IMR-90 (cell line): ENCODE results near the gene RNFT2. TPM values are rescaled to one million over a fixed set of nuclear protein-coding genes. Genes with fewer than 3 reads are reported as not detected.

ENCODE experiments used
- ATAC-seq: fragments of 200-7000 bp; cut with Tn5 transposase; 2 replicates; pipeline ENCODE4 v1.9.1; 2020; ENCODE audit warnings: low read depth, mild to moderate bottlenecking, moderate library complexity
- BruUV-seq: library from RNA; stranded (reverse); fragments of 400-500 nt; replicated peaks from 2 replicates; lab custom pipeline; 2021; lab: Mats Ljungman, UMichigan
- CTCF ChIA-PET: fragments of 300-600 bp; formaldehyde crosslinking; extraction: SDS; loops from one replicate; lab custom pipeline; 2021; ENCODE audit warnings: antibody characterized with exemption; lab: Yijun Ruan, JAX
- POLR2A ChIA-PET: fragments of 300-600 bp; sonication (Branson Sonifier 250); formaldehyde crosslinking; loops from one replicate; lab custom pipeline; 2022; ENCODE audit warnings: antibody characterized with exemption; ENCODE audit not compliant: unreplicated experiment; lab: Charles Lee
- DNase-seq: peaks from one replicate; pipeline ENCODE4 v3.0.0; 2013
- H2AFZ ChIP-seq: replicated peaks from 2 replicates; pipeline ENCODE3; 2013; ENCODE audit warnings: low read length, mild to moderate bottlenecking; ENCODE audit not compliant: poor library complexity
- H2AK5ac ChIP-seq: 2 replicates; pipeline ENCODE4 v1.6.1; 2013; ENCODE audit warnings: low read depth, low read length, inconsistent platforms
- H2AK9ac ChIP-seq: replicated peaks from 2 replicates; pipeline ENCODE3; 2013; ENCODE audit warnings: mild to moderate bottlenecking, low read depth, low read length, moderate library complexity; ENCODE audit not compliant: poor library complexity
- H2BK120ac ChIP-seq: 2 replicates; pipeline ENCODE4 v1.6.1; 2013; ENCODE audit warnings: low read depth, low read length, inconsistent platforms
- H2BK15ac ChIP-seq: 3 replicates; pipeline ENCODE4 v1.6.1; 2013; ENCODE audit warnings: low read depth, low read length, inconsistent platforms
- H2BK20ac ChIP-seq: 2 replicates; pipeline ENCODE4 v1.6.1; 2013; ENCODE audit warnings: low read depth, mild to moderate bottlenecking, inconsistent platforms, low read length, moderate library complexity
- H2BK5ac ChIP-seq: 2 replicates; pipeline ENCODE4 v1.6.1; 2013; ENCODE audit warnings: mild to moderate bottlenecking, low read depth, low read length, inconsistent platforms; ENCODE audit not compliant: poor library complexity, severe bottlenecking
- H3K14ac ChIP-seq: replicated peaks from 2 replicates; pipeline ENCODE4 v1.6.1; 2013; ENCODE audit warnings: low read depth, low read length, inconsistent platforms
- H3K18ac ChIP-seq: 2 replicates; pipeline ENCODE4 v1.6.1; 2013; ENCODE audit warnings: low read depth, low read length, control low read depth
- H3K23ac ChIP-seq: 2 replicates; pipeline ENCODE4 v1.6.1; 2013; ENCODE audit warnings: low read depth, low read length, inconsistent platforms
- H3K27ac ChIP-seq: 2 replicates; pipeline ENCODE4 v1.5.1; 2013; ENCODE audit warnings: mild to moderate bottlenecking, control low read depth, low read length; ENCODE audit not compliant: insufficient read depth
- H3K27me3 ChIP-seq: 2 replicates; pipeline ENCODE4 v1.6.1; 2013; ENCODE audit warnings: low read length; ENCODE audit not compliant: control insufficient read depth, insufficient read depth
- H3K36me3 ChIP-seq: 2 replicates; pipeline ENCODE4 v1.6.1; 2013; ENCODE audit warnings: low read length, mixed read lengths; ENCODE audit not compliant: control insufficient read depth, insufficient read depth
- H3K4ac ChIP-seq: 2 replicates; pipeline ENCODE4 v1.6.1; 2013; ENCODE audit warnings: low read depth, low read length, inconsistent platforms
- H3K4me1 ChIP-seq: 2 replicates; pipeline ENCODE4 v1.6.1; 2013; ENCODE audit warnings: low read length, mixed read lengths; ENCODE audit not compliant: control insufficient read depth, insufficient read depth
- H3K4me2 ChIP-seq: 2 replicates; pipeline ENCODE4 v1.6.1; 2013; ENCODE audit warnings: low read depth, mild to moderate bottlenecking, control low read depth, low read length, moderate library complexity
- H3K4me3 ChIP-seq: 2 replicates; pipeline ENCODE4 v1.5.1; 2013; ENCODE audit warnings: low read depth, mild to moderate bottlenecking, control low read depth, low read length, moderate library complexity; ENCODE audit not compliant: insufficient read depth
- H3K56ac ChIP-seq: 2 replicates; pipeline ENCODE4 v1.6.1; 2013; ENCODE audit warnings: low read length, inconsistent platforms; ENCODE audit not compliant: insufficient read depth; ENCODE audit errors: extremely low read depth
- H3K79me1 ChIP-seq, 2 experiments: 2 replicates each; pipeline ENCODE4 v1.6.1; 2013; ENCODE audit warnings: low read length in 2 of 2, inconsistent platforms in 1 of 2, low read depth in 1 of 2
- H3K9ac ChIP-seq: 2 replicates; pipeline ENCODE4 v1.6.1; 2013; ENCODE audit warnings: low read depth, low read length, control low read depth
- H3K9me1 ChIP-seq: 2 replicates; pipeline ENCODE4 v1.6.1; 2013; ENCODE audit warnings: low read length, inconsistent platforms; ENCODE audit not compliant: insufficient read depth
- H3K9me3 ChIP-seq: 2 replicates; pipeline ENCODE4 v1.6.1; 2013; ENCODE audit warnings: low read length; ENCODE audit not compliant: control insufficient read depth, insufficient read depth
- H4K20me1 ChIP-seq: 2 replicates; pipeline ENCODE4 v1.6.1; 2013; ENCODE audit warnings: low read length, inconsistent platforms; ENCODE audit not compliant: insufficient read depth
- H4K5ac ChIP-seq: 2 replicates; pipeline ENCODE4 v1.6.1; 2013; ENCODE audit warnings: mild to moderate bottlenecking, low read depth, low read length, control low read depth
- H4K8ac ChIP-seq, 2 experiments: 2 replicates each; pipeline ENCODE4 v1.6.1; 2013; ENCODE audit warnings: low read depth in 2 of 2, low read length in 2 of 2, control low read depth in 1 of 2, inconsistent platforms in 1 of 2
- H4K91ac ChIP-seq: 2 replicates; pipeline ENCODE4 v1.6.1; 2013; ENCODE audit warnings: low read depth, low read length, inconsistent platforms; ENCODE audit not compliant: insufficient read depth
- BHLHE40 ChIP-seq: fragments of 150-350 bp; IDR thresholded peaks from 2 replicates; pipeline ENCODE4 v1.6.1; 2016; ENCODE audit warnings: mild to moderate bottlenecking, low read depth, low read length
- CTCF ChIP-seq: conservative IDR thresholded peaks from 2 replicates; pipeline ENCODE4 v1.5.1; 2012; ENCODE audit warnings: mild to moderate bottlenecking, low read depth, low read length, improper control_type of control experiment
- FOS ChIP-seq: fragments of 150-350 bp; IDR thresholded peaks from 2 replicates; pipeline ENCODE4 v1.6.1; 2016; ENCODE audit warnings: low read depth, low read length
- MAFK ChIP-seq: IDR thresholded peaks from 2 replicates; pipeline ENCODE4 v1.6.1; 2012; ENCODE audit warnings: low read depth, low read length, improper control_type of control experiment
- MAZ ChIP-seq: IDR thresholded peaks from 2 replicates; pipeline ENCODE4 v1.6.1; 2012; ENCODE audit warnings: low read depth, mild to moderate bottlenecking, low read length, improper control_type of control experiment, moderate library complexity, borderline replicate concordance
- MXI1 ChIP-seq: IDR thresholded peaks from 2 replicates; pipeline ENCODE4 v1.6.1; 2012; ENCODE audit warnings: low read depth, mild to moderate bottlenecking, low read length, moderate library complexity, borderline replicate concordance
- NFE2L2 ChIP-seq: fragments of 150-350 bp; IDR thresholded peaks from 2 replicates; pipeline ENCODE4 v1.6.1; 2016; ENCODE audit warnings: low read depth, mild to moderate bottlenecking, low read length
- RAD21 ChIP-seq: IDR thresholded peaks from 2 replicates; pipeline ENCODE4 v1.6.1; 2012; ENCODE audit warnings: low read length, improper control_type of control experiment
- RCOR1 ChIP-seq: IDR thresholded peaks from 2 replicates; pipeline ENCODE4 v1.6.1; 2012; ENCODE audit warnings: mild to moderate bottlenecking, low read length, improper control_type of control experiment; ENCODE audit not compliant: insufficient replicate concordance
- RFX5 ChIP-seq: IDR thresholded peaks from 2 replicates; pipeline ENCODE4 v1.8.0; 2012; ENCODE audit warnings: low read depth, mild to moderate bottlenecking, low read length, moderate library complexity
- SMC3 ChIP-seq: fragments of 150-350 bp; IDR thresholded peaks from 2 replicates; pipeline ENCODE4 v1.6.1; 2016; ENCODE audit warnings: low read depth, mild to moderate bottlenecking, antibody characterized with exemption, low read length, moderate library complexity
- USF2 ChIP-seq: fragments of 150-350 bp; IDR thresholded peaks from 2 replicates; pipeline ENCODE4 v1.6.1; 2017; ENCODE audit warnings: mild to moderate bottlenecking, antibody characterized with exemption, low read length, low read depth
- WGBS, 2 experiments: methylation state at CpG; one replicate each; pipeline versions ENCODE4 v1.1.5 to v1.1.7; 2013; ENCODE audit warnings: missing lambda C conversion rate in 2 of 2; ENCODE audit not compliant: insufficient read length in 1 of 2; ENCODE audit errors: extremely low coverage in 2 of 2; 5-methylcytosine and 5-hydroxymethylcytosine counted together
- dilution Hi-C: fragments of 300-500 bp; cut with HindIII; formaldehyde crosslinking; loops from one replicate; pipeline ENCODE4 v1.14.3; 2018; ENCODE audit warnings: low sequenced_read_pairs; ENCODE audit not compliant: unreplicated experiment
- in situ Hi-C: fragments of 300-500 bp; cut with MboI; formaldehyde crosslinking; loops from 3 replicates; pipeline ENCODE4 v1.14.3; 2019; ENCODE audit warnings: low sequenced_read_pairs, inconsistent platforms, mixed read lengths
- intact Hi-C: fragments of 100-400 bp; cut with micrococcal nuclease; formaldehyde crosslinking; loops from 2 replicates; pipeline ENCODE4 v1.10.0; 2022
- polyA plus RNA-seq, 3 experiments: library from polyadenylated mRNA; depleted of rRNA; stranded (reverse); fragments of >200 nt; gene quantifications; 2 replicates each; pipeline ENCODE4 v1.2.3, GENCODE V29; 2012; ENCODE audit warnings: low replicate concordance in 1 of 3
- total RNA-seq: library from RNA; depleted of rRNA; stranded (reverse); fragments of >200 nt; gene quantifications from 2 replicates; pipeline ENCODE4 v1.2.3, GENCODE V29; 2012

Gene RNFT2
- total and polyA plus RNA-seq, 2 of the 4 experiments (the other 2 are of a cell fraction), result 1.6 to 2.3 TPM

- dilution Hi-C loops (no loop called here), intact Hi-C loops (no loop called here), in situ Hi-C loops (no loop called here)
- Histone ChIP-seq H3K9ac (no peak overlapping the region), H3K4ac (no peak overlapping the region), H4K5ac (no peak overlapping the region), H3K9me3 (no peaks in the 10 kb centered on the region), H2BK20ac (no peak overlapping the region), H3K18ac (no peak overlapping the region), H4K91ac (no peak overlapping the region), H3K79me1 (no peaks in the 10 kb centered on the region), H3K4me1 (no peaks in the 10 kb centered on the region), H3K4me3 (no peak overlapping the region), H2BK15ac (no peak overlapping the region), H2AFZ (no peak overlapping the region), H2AK9ac (no peak overlapping the region), H2BK5ac (no peak overlapping the region), H3K23ac (no peak overlapping the region), H2BK120ac (no peak overlapping the region), H4K20me1 (no peaks in the 10 kb centered on the region), H4K8ac (no peak overlapping the region), H3K27ac (no peak overlapping the region), H3K27me3 (no peaks in the 10 kb centered on the region; the same call in 1 of the 2 replicates), H3K36me3 (no peaks in the 10 kb centered on the region), H3K9me1 (no peaks in the 10 kb centered on the region), H3K14ac (no peak overlapping the region), H3K4me2 (no peak overlapping the region), H2AK5ac (no peak overlapping the region), H3K56ac (no peak overlapping the region)
- CTCF ChIA-PET, result interaction anchor here (1.1 kb wide), 1 partner anchor 8 kb away, joined by 3 read pairs; no protein-coding TSS in a partner anchor
- BruUV-seq, result no TSS peak
- ATAC-seq (no peak), DNase-seq (no peak)
- 87% methylated on average over 3 of the region's 10 CpGs; no CpG with 5 or more reads in 1 of the 2 experiments for WGBS, 2 experiments
- POLR2A ChIA-PET, result no interaction called here
- TF ChIP-seq USF2, result no peak
- TF ChIP-seq RAD21, result no peak
- no peak for TF ChIP-seq BHLHE40
- no peak for TF ChIP-seq CTCF
- TF ChIP-seq SMC3, result no peak
- no peak for TF ChIP-seq NFE2L2
- TF ChIP-seq RFX5, result no peak
- no peak for TF ChIP-seq MAFK
- no peak for TF ChIP-seq FOS
- no peak for TF ChIP-seq RCOR1
- no peak for TF ChIP-seq MAZ
- TF ChIP-seq MXI1, result no peak
Observed at GRCh38 chr12:116833474-116833873, 95.4 kb downstream of the RNFT2 start.
